Stimulated activated CD4-positive, alpha-beta T cell treated with anti-CD3 and anti-CD28 coated beads, Interleukin-2, amount 100 ng/mL, for 24 hours (primary cell): ENCODE results near the gene TLR9.

ENCODE experiments used
- DNase-seq, 2 donors: peaks; one replicate each; pipeline ENCODE4 v3.0.0-alpha.2; 2020

Gene TLR9

GRCh38 chr3:52247409-52248164 lies 22.1 kb upstream of the TLR9 start:
- peak in 1 of 2 donors; percentile 5 for DNase-seq

GRCh38 chr3:52246728-52247408 lies 21.4 kb upstream of the TLR9 start:
- DNase-seq, result peak in 1 of 2 donors; percentile 27

GRCh38 chr3:52246264-52246620 lies 20.8 kb upstream of the TLR9 start:
- DNase-seq, result no peak

- peak; percentile 53 to 56 for DNase-seq
These were observed 20.1 kb upstream of the TLR9 start, which contains the start of gene PPM1M for GRCh38 chr3:52245322-52246263. TSS of gene PPM1M (plus strand) at chr3:52245759. CDS start at chr3:52245825, 66 bp downstream.

- DNase-seq, result peak; percentile 49 to 57
These were observed 18.6 kb upstream of the TLR9 start for GRCh38 chr3:52243791-52244628.

- no peak for DNase-seq
These were observed 16.6 kb upstream of the TLR9 start for GRCh38 chr3:52242039-52242438.

- DNase-seq, result no peak
These were observed 15.5 kb upstream of the TLR9 start for GRCh38 chr3:52240886-52241370.

GRCh38 chr3:52240059-52240885 lies 14.8 kb upstream of the TLR9 start:
- DNase-seq, result peak; percentile 61 to 62

GRCh38 chr3:52238761-52239701 lies 13.6 kb upstream of the TLR9 start, which contains the start of gene TWF2:
TSS of gene TWF2 (minus strand) at chr3:52239158. CDS start at chr3:52239016, 142 bp downstream.
- DNase-seq, result peak; percentile 87 to 88

GRCh38 chr3:52238193-52238760 lies 12.8 kb upstream of the TLR9 start:
- DNase-seq, result no peak

- no peak for DNase-seq
These were observed 12.3 kb upstream of the TLR9 start for GRCh38 chr3:52237657-52238172.

GRCh38 chr3:52237006-52237656 lies 11.7 kb upstream of the TLR9 start:
- DNase-seq, result no peak

- no peak for DNase-seq
These were observed 11.0 kb upstream of the TLR9 start for GRCh38 chr3:52236424-52236886.

- DNase-seq, result no peak
These were observed 9.3 kb upstream of the TLR9 start for GRCh38 chr3:52234516-52235447.

- DNase-seq, result no peak
These were observed 8.5 kb upstream of the TLR9 start for GRCh38 chr3:52233968-52234367.

- DNase-seq, result no peak
These were observed 7.7 kb upstream of the TLR9 start for GRCh38 chr3:52233108-52233591.
